SH-SY5Y (cell line): ENCODE results near the gene SMIM15.

Experiments used
- GATA2 ChIP-seq: IDR thresholded peaks from 2 replicates; pipeline ENCODE4 v1.6.1; 2011; ENCODE audit warnings: mild to moderate bottlenecking, low read depth, low read length
- GATA3 ChIP-seq: IDR thresholded peaks from 2 replicates; pipeline ENCODE4 v1.6.1; 2011; ENCODE audit warnings: low read depth, mild to moderate bottlenecking, low read length, moderate library complexity

- TF ChIP-seq GATA2 (no peak), GATA3 (no peak)
Observed at GRCh38 chr5:61139931-61140330, 22.3 kb downstream of the SMIM15 start.
